WTC11 (cell line): ENCODE data around the gene ADAMTS2.

ENCODE experiments used
- CREB1 ChIP-seq: sonication (generic); formaldehyde crosslinking; IDR thresholded peaks from 2 replicates; pipeline ENCODE4 v1.8.0; 2023; ENCODE audit warnings: mild to moderate bottlenecking, missing genetic modification reagents
- FOXP1 ChIP-seq: sonication (generic); formaldehyde crosslinking; IDR thresholded peaks from 2 replicates; pipeline ENCODE4 v1.8.0; 2022; ENCODE audit warnings: missing genetic modification reagents, mild to moderate bottlenecking, moderate library complexity, borderline replicate concordance
- NFATC4 ChIP-seq: fragments of 250-450 bp; sonication (Bioruptor Pico); IDR thresholded peaks from 2 replicates; pipeline ENCODE4 v1.9.0; 2021; ENCODE audit warnings: mild to moderate bottlenecking
- SMAD4 ChIP-seq: sonication (generic); formaldehyde crosslinking; IDR thresholded peaks from 2 replicates; pipeline ENCODE4 v1.8.0; 2022; ENCODE audit warnings: mild to moderate bottlenecking, missing genetic modification reagents
- SP1 ChIP-seq: sonication (generic); formaldehyde crosslinking; conservative IDR thresholded peaks from 2 replicates; pipeline ENCODE4 v1.8.1; 2022; ENCODE audit warnings: missing genetic modification reagents
- USF2 ChIP-seq: sonication (generic); formaldehyde crosslinking; IDR thresholded peaks from 2 replicates; pipeline ENCODE4 v1.8.1; 2023; ENCODE audit warnings: mild to moderate bottlenecking, missing genetic modification reagents, moderate library complexity
- TF ChIP-seq, protein P1 (sequence below): fragments of 200-600 bp; IDR thresholded peaks from 2 replicates; pipeline ENCODE4 v1.8.0; 2022; ENCODE audit warnings: antibody characterized with exemption
- TF ChIP-seq, protein P2 (sequence below): sonication (generic); formaldehyde crosslinking; IDR thresholded peaks from 2 replicates; pipeline ENCODE4 v1.8.1; 2023; ENCODE audit warnings: mild to moderate bottlenecking, missing genetic modification reagents, moderate library complexity
- TF ChIP-seq, protein P3 (sequence below): sonication (generic); formaldehyde crosslinking; IDR thresholded peaks from 2 replicates; pipeline ENCODE4 v1.8.0; 2023; ENCODE audit warnings: mild to moderate bottlenecking, missing genetic modification reagents
- TF ChIP-seq, protein P4 (sequence below): sonication (generic); formaldehyde crosslinking; IDR thresholded peaks from 2 replicates; pipeline ENCODE4 v1.8.0; 2022; ENCODE audit warnings: missing genetic modification reagents
- TF ChIP-seq, protein P5 (sequence below): sonication (generic); formaldehyde crosslinking; IDR thresholded peaks from 2 replicates; pipeline ENCODE4 v1.8.1; 2022; ENCODE audit warnings: low read depth, missing genetic modification reagents, borderline replicate concordance

- no peak for TF ChIP-seq CREB1 (CRISPR knock-in tag)
- no peak for TF ChIP-seq NFATC4 (CRISPR knock-in tag)
- no peak for TF ChIP-seq SP1 (CRISPR knock-in tag)
- TF ChIP-seq, protein P1, sequence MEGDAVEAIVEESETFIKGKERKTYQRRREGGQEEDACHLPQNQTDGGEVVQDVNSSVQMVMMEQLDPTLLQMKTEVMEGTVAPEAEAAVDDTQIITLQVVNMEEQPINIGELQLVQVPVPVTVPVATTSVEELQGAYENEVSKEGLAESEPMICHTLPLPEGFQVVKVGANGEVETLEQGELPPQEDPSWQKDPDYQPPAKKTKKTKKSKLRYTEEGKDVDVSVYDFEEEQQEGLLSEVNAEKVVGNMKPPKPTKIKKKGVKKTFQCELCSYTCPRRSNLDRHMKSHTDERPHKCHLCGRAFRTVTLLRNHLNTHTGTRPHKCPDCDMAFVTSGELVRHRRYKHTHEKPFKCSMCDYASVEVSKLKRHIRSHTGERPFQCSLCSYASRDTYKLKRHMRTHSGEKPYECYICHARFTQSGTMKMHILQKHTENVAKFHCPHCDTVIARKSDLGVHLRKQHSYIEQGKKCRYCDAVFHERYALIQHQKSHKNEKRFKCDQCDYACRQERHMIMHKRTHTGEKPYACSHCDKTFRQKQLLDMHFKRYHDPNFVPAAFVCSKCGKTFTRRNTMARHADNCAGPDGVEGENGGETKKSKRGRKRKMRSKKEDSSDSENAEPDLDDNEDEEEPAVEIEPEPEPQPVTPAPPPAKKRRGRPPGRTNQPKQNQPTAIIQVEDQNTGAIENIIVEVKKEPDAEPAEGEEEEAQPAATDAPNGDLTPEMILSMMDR = no peak
- TF ChIP-seq USF2 (CRISPR knock-in tag) = no peak
- TF ChIP-seq, protein P2, sequence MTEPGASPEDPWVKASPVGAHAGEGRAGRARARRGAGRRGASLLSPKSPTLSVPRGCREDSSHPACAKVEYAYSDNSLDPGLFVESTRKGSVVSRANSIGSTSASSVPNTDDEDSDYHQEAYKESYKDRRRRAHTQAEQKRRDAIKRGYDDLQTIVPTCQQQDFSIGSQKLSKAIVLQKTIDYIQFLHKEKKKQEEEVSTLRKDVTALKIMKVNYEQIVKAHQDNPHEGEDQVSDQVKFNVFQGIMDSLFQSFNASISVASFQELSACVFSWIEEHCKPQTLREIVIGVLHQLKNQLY (CRISPR knock-in tag) = no peak
- TF ChIP-seq, protein P3, sequence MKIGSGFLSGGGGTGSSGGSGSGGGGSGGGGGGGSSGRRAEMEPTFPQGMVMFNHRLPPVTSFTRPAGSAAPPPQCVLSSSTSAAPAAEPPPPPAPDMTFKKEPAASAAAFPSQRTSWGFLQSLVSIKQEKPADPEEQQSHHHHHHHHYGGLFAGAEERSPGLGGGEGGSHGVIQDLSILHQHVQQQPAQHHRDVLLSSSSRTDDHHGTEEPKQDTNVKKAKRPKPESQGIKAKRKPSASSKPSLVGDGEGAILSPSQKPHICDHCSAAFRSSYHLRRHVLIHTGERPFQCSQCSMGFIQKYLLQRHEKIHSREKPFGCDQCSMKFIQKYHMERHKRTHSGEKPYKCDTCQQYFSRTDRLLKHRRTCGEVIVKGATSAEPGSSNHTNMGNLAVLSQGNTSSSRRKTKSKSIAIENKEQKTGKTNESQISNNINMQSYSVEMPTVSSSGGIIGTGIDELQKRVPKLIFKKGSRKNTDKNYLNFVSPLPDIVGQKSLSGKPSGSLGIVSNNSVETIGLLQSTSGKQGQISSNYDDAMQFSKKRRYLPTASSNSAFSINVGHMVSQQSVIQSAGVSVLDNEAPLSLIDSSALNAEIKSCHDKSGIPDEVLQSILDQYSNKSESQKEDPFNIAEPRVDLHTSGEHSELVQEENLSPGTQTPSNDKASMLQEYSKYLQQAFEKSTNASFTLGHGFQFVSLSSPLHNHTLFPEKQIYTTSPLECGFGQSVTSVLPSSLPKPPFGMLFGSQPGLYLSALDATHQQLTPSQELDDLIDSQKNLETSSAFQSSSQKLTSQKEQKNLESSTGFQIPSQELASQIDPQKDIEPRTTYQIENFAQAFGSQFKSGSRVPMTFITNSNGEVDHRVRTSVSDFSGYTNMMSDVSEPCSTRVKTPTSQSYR (CRISPR knock-in tag) = no peak
- TF ChIP-seq SMAD4 (CRISPR knock-in tag) = no peak
- TF ChIP-seq, protein P4, sequence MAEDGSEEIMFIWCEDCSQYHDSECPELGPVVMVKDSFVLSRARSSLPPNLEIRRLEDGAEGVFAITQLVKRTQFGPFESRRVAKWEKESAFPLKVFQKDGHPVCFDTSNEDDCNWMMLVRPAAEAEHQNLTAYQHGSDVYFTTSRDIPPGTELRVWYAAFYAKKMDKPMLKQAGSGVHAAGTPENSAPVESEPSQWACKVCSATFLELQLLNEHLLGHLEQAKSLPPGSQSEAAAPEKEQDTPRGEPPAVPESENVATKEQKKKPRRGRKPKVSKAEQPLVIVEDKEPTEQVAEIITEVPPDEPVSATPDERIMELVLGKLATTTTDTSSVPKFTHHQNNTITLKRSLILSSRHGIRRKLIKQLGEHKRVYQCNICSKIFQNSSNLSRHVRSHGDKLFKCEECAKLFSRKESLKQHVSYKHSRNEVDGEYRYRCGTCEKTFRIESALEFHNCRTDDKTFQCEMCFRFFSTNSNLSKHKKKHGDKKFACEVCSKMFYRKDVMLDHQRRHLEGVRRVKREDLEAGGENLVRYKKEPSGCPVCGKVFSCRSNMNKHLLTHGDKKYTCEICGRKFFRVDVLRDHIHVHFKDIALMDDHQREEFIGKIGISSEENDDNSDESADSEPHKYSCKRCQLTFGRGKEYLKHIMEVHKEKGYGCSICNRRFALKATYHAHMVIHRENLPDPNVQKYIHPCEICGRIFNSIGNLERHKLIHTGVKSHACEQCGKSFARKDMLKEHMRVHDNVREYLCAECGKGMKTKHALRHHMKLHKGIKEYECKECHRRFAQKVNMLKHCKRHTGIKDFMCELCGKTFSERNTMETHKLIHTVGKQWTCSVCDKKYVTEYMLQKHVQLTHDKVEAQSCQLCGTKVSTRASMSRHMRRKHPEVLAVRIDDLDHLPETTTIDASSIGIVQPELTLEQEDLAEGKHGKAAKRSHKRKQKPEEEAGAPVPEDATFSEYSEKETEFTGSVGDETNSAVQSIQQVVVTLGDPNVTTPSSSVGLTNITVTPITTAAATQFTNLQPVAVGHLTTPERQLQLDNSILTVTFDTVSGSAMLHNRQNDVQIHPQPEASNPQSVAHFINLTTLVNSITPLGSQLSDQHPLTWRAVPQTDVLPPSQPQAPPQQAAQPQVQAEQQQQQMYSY = no peak
- TF ChIP-seq, protein P5, sequence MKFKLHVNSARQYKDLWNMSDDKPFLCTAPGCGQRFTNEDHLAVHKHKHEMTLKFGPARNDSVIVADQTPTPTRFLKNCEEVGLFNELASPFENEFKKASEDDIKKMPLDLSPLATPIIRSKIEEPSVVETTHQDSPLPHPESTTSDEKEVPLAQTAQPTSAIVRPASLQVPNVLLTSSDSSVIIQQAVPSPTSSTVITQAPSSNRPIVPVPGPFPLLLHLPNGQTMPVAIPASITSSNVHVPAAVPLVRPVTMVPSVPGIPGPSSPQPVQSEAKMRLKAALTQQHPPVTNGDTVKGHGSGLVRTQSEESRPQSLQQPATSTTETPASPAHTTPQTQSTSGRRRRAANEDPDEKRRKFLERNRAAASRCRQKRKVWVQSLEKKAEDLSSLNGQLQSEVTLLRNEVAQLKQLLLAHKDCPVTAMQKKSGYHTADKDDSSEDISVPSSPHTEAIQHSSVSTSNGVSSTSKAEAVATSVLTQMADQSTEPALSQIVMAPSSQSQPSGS (CRISPR knock-in tag) = no peak
- no peak for TF ChIP-seq FOXP1 (CRISPR knock-in tag)
These were observed 3.6 kb upstream of the ADAMTS2 start for GRCh38 chr5:179348843-179349242.
